GM23338 (cell line): ENCODE data around the gene NT5C1A. TPM values are rescaled to one million over a fixed set of nuclear protein-coding genes. Genes with fewer than 3 reads are reported as not detected.
A peak's percentile ranks its signal among the peaks of the same experiment; 100 is the strongest.

Experiments used
- ATAC-seq: fragments of 200-7000 bp; cut with Tn5 transposase; 3 replicates; pipeline ENCODE4 v1.9.1; 2020
- DNase-seq: peaks from one replicate; pipeline ENCODE4 v3.0.0-alpha.2; 2015; ENCODE audit warnings: low spot score
- H2AFZ ChIP-seq: fragments of 200-600 bp; sonication (generic); 2 replicates; pipeline ENCODE4 v1.8.0; 2016; ENCODE audit warnings: antibody characterized with exemption, mild to moderate bottlenecking, moderate library complexity
- H3F3A ChIP-seq: fragments of 200-600 bp; sonication (generic); replicated peaks from 2 replicates; pipeline ENCODE4 v1.8.0; 2017; ENCODE audit warnings: antibody characterized with exemption, mixed run types, low read depth
- H3K27ac ChIP-seq: fragments of 200-600 bp; sonication (generic); 2 replicates; pipeline ENCODE4 v1.6.1; 2016; ENCODE audit warnings: low read depth
- H3K27me3 ChIP-seq: fragments of 200-600 bp; sonication (generic); 2 replicates; pipeline ENCODE4 v1.8.0; 2016; ENCODE audit warnings: mild to moderate bottlenecking, mixed run types, moderate library complexity; ENCODE audit not compliant: insufficient read depth
- H3K36me3 ChIP-seq: fragments of 200-600 bp; sonication (generic); 2 replicates; pipeline ENCODE4 v1.8.0; 2016; ENCODE audit warnings: mild to moderate bottlenecking; ENCODE audit not compliant: insufficient read depth
- H3K4me1 ChIP-seq: fragments of 200-600 bp; sonication (generic); 2 replicates; pipeline ENCODE4 v1.8.0; 2016; ENCODE audit warnings: mild to moderate bottlenecking, moderate library complexity; ENCODE audit not compliant: insufficient read depth
- H3K4me2 ChIP-seq: fragments of 200-600 bp; sonication (generic); 2 replicates; pipeline ENCODE4 v1.7.1; 2017; ENCODE audit warnings: mixed run types
- H3K4me3 ChIP-seq: fragments of 200-600 bp; sonication (generic); 2 replicates; pipeline ENCODE4 v1.6.1; 2016; ENCODE audit warnings: mixed run types
- H3K79me2 ChIP-seq: fragments of 200-600 bp; sonication (generic); replicated peaks from 2 replicates; pipeline ENCODE4 v1.8.0; 2017; ENCODE audit warnings: mild to moderate bottlenecking; ENCODE audit not compliant: insufficient read depth
- H3K9me2 ChIP-seq: fragments of 200-600 bp; sonication (generic); 2 replicates; pipeline ENCODE4 v1.8.0; 2017; ENCODE audit not compliant: insufficient read depth
- H4K20me1 ChIP-seq: fragments of 200-600 bp; sonication (generic); replicated peaks from 2 replicates; pipeline ENCODE4 v1.8.0; 2017; ENCODE audit warnings: mild to moderate bottlenecking; ENCODE audit not compliant: insufficient read depth
- H3K27ac Mint-ChIP-seq: 2 replicates; pipeline ENCODE4 v1.8.0; 2020; ENCODE audit warnings: inconsistent platforms, mild to moderate bottlenecking, moderate library complexity, mixed read lengths
- H3K27me3 Mint-ChIP-seq: 3 replicates; pipeline ENCODE4 v1.8.0; 2022; ENCODE audit warnings: low read depth, mild to moderate bottlenecking, moderate library complexity, mixed read lengths, inconsistent platforms; ENCODE audit not compliant: insufficient read depth, poor library complexity
- H3K36me3 Mint-ChIP-seq: 3 replicates; pipeline ENCODE4 v1.8.0; 2021; ENCODE audit warnings: low read depth, mild to moderate bottlenecking, inconsistent platforms, moderate library complexity, mixed read lengths
- H3K4me1 Mint-ChIP-seq: 3 replicates; pipeline ENCODE4 v1.8.0; 2020; ENCODE audit warnings: mild to moderate bottlenecking, inconsistent platforms, mixed read lengths
- H3K4me3 Mint-ChIP-seq: 3 replicates; pipeline ENCODE4 v1.8.0; 2021; ENCODE audit warnings: moderate library complexity, mild to moderate bottlenecking, inconsistent platforms, mixed read lengths
- H3K9me3 Mint-ChIP-seq: 3 replicates; pipeline ENCODE4 v1.8.0; 2020; ENCODE audit warnings: moderate library complexity, mild to moderate bottlenecking, inconsistent platforms, mixed read lengths
- CTCF ChIP-seq, 2 experiments: fragments of 200-600 bp in 1 of 2; sonication (generic) in 1 of 2; conservative IDR thresholded peaks; 2 replicates each; pipeline versions ENCODE4 v1.5.1 to v1.6.1; 2016 to 2017; ENCODE audit warnings: antibody characterized with exemption in 2 of 2, low read depth in 2 of 2, mild to moderate bottlenecking in 2 of 2, moderate library complexity in 1 of 2
- ETS1 ChIP-seq: IDR thresholded peaks from 2 replicates; pipeline ENCODE4 v1.6.1; 2016; ENCODE audit warnings: antibody characterized with exemption
- EZH2phosphoT487 ChIP-seq: fragments of 200-600 bp; sonication (generic); IDR thresholded peaks from one replicate; pipeline ENCODE4 v1.8.1; 2018; ENCODE audit warnings: antibody characterized with exemption; ENCODE audit not compliant: unreplicated experiment
- NANOG ChIP-seq: IDR thresholded peaks from 2 replicates; pipeline ENCODE4 v1.6.1; 2016; ENCODE audit warnings: antibody characterized with exemption, borderline replicate concordance
- REST ChIP-seq: IDR thresholded peaks from one replicate; pipeline ENCODE4 v1.6.1; 2018; ENCODE audit warnings: antibody characterized with exemption; ENCODE audit not compliant: unreplicated experiment
- ZNF114 ChIP-seq: fragments of 250-450 bp; sonication (Bioruptor Pico); IDR thresholded peaks from 2 replicates; pipeline ENCODE4 v1.5.0; 2020; ENCODE audit warnings: mild to moderate bottlenecking, moderate library complexity
- ZNF462 ChIP-seq: fragments of 250-450 bp; sonication (Bioruptor Pico); IDR thresholded peaks from 2 replicates; pipeline ENCODE4 v1.5.0; 2020; ENCODE audit warnings: mild to moderate bottlenecking, moderate library complexity
- polyA plus RNA-seq: library from polyadenylated mRNA; unstranded; fragments of >200 nt; fragmentation: Nextera tagmentation; extraction: Ambion mirVana; gene quantifications from 2 replicates; pipeline ENCODE4 v1.2.1, GENCODE V29; 2016
- total RNA-seq: library from RNA; depleted of rRNA; stranded (reverse); fragments of >200 nt; shearing (Covaris generic); gene quantifications from 2 replicates; pipeline ENCODE4 v1.2.3, GENCODE V29; 2014

NT5C1A gene
- total and polyA plus RNA-seq, 2 experiments from 2014 or later: not detected

- H3K4me1 Mint-ChIP-seq: peaks cover 25% of the 10 kb centered on the region
- Histone ChIP-seq H3K4me2 (peak overlapping the region; percentile 74; the same call in 1 of the 2 replicates), H2AFZ (peak overlapping the region; percentile 96), H4K20me1 (peaks cover 3% of the 10 kb centered on the region; the same call in 1 of the 2 replicates), H3K36me3 (no peaks in the 10 kb centered on the region), H3K27ac (no peak overlapping the region), H3K79me2 (no peaks in the 10 kb centered on the region), H3K4me1 (peaks cover 22% of the 10 kb centered on the region), H3F3A (0 out of 2 replicates have a peak, but pooled peaks cover 2% of the 10 kb centered on the region), H3K9me2 (no peaks in the 10 kb centered on the region), H3K27me3 (peaks cover 54% of the 10 kb centered on the region), H3K4me3 (peak overlapping the region; percentile 53; the same call in 1 of the 2 replicates)
- no peak overlapping the region for H3K27ac Mint-ChIP-seq
- ATAC-seq: no peak
- peaks cover 26% of the 10 kb centered on the region for H3K27me3 Mint-ChIP-seq
- peak overlapping the region; percentile 35; the same call in 1 of the 3 replicates for H3K4me3 Mint-ChIP-seq
- no peak for DNase-seq
- no peaks in the 10 kb centered on the region for H3K9me3 Mint-ChIP-seq
- no peak for TF ChIP-seq NANOG
- no peak for TF ChIP-seq ZNF462
- TF ChIP-seq REST: no peak
- TF ChIP-seq ZNF114: no peak
- TF ChIP-seq EZH2phosphoT487: no peak
- no peak for TF ChIP-seq ETS1
- TF ChIP-seq CTCF (conservative IDR thresholded peaks at IDR 0.05; ENCODE audit: low read depth in 2 of 2): no peak
- H3K36me3 Mint-ChIP-seq: no peaks in the 10 kb centered on the region; the same call in 2 of the 3 replicates
Measured at GRCh38 chr1:39632323-39632681, 39.6 kb downstream of the NT5C1A start.
